ENCODE data around the gene MT1E.
"Not testable (repeated sequence)": the region's sequence is repeated elsewhere in the genome, so short reads cannot be mapped to it uniquely, and the experiment has no call there.

MT1E gene

DNA sequence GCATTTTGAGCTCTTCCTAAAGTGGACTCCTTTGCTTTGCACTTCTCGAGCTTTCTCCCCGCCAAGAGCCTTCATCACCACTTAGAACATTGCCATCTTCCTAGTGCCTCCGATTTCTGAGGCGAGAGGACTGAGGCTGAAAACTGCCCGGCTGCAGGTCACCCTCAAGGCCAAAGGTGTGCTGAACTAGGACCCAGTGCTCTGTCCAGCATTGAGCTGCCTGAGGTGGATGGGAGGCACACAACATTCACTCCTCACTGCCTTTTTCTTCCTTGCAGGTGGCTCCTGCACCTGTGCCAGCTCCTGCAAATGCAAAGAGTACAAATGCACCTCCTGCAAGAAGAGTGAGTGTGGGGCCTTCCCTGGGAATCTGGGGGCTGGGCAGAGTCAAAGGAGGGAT is 18.3 kb downstream of the MT1E start:
- no peak for DNase-seq (ENCODE audit: low read depth in 1 of 2, low spot score in 1 of 2)

DNA sequence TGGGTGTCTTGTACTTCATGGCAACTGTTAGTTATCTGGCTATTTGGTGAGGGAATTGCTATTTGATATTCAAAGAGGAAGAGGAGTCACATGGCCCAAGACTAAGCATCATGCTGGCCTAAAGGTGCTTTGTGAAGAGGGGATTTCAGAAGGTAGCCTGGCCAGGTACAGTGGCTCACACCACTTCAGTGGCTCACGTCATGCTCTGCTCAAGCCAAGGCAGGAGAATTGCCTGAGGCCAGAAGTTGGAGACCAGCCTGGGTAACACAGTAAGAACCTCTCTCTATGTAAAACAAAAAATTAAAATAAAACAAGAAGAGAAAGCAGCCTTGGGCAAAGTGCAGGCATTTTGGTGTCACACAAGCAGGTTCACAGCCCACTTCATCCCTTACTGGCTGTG is 19.7 kb downstream of the MT1E start:
- DNase-seq (ENCODE audit: low read depth in 1 of 2, low spot score in 1 of 2) = no peak

DNA sequence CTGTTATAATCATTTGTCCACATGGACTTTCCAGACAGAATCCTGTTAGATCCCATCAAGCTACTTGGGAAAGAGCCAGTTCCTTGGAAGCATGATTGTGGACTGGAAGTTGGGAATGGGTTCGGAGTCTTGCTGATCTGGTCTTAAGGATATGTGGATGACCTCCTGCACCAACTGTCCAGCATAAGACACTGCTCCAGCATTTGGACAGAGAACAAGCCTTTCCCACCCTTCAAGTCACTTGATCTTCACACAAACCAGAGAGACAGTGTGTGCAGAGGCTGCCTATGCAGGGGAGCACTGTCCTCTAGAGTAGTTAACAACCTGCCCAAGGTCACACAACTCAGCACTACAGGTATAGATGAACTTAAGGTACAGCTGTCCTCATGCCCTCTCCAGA is 20.3 kb downstream of the MT1E start:
- no peak for DNase-seq (ENCODE audit: low read depth in 1 of 2, low spot score in 1 of 2)

DNA sequence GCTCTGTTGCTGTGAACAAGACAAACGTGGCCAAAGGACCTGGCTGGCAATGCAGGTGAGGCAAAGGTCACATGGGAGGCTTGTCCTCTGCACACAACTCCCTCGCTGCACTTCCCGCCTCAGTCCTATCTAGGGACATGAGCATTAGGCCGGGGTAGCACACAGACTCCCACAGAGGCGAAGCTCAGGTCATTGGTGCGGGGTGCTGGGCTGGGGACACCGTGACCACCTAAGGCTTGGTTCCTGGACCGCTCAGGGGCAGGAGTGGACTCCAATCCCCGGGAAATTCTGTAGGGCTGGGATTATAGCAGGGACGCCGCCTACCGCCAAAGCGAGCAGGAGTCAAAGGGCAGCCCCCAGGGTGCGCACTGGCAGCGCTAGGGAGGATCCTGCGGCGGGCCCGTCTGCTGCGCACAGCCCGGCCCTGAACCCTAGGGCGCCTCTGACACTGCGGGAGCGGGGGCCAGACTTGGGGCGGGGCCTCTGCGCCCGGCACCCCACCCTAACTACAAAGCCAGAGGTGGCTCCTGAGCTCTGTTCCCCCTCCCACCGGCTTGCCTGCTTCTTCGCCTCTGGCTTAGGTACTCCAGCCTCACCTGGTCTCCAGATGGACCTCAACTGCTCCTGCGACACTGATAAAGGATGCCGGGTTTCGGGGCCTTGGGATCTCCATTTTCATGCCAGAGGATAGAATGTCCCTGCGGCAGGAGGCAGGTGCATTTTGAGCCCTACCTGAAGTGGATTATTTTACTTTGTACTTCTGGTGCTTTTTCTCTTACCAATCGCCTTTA is 22.3 kb downstream of the MT1E start:
- no peak for DNase-seq (ENCODE audit: low read depth in 1 of 2, low spot score in 1 of 2)

DNA sequence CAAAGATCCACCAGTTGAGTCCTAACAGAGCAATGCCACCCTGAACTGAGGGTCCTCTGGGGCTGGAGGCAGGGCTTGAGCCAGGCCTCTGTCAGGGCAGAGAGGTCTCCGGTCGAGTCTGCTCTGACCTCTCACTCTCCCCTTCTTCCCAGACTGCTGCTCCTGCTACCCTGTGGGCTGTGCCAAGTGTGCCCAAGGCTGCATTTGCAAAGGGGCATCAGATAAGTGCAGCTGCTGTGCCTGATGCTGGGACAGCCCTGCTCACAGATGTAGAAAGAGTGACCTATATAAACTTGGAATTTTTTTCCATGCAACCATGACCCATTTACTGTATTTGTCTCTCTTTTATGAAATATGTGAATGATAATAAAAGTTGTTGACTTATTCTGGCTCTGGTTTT is 23.7 kb downstream of the MT1E start:
- DNase-seq (ENCODE audit: low read depth in 1 of 2, low spot score in 1 of 2) = no peak

DNA sequence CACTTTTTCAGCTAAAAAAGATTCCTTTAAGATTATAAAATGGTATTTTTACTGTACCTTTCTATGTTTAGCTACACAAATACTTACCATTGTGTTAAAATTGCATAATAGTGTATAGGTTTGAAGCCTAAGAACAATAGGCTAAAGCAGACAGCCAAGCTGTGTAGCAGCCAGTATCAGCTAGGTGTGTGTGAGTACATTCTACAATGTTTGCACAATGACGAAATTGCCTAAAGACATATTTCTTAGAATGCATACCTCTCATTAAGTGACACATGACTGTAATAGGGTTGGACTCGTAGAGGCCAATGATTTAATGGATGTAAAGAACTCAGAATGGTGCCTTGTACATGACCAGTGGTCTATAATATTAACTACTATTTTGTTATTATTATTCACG is 24.2 kb downstream of the MT1E start:
- no peak for DNase-seq (ENCODE audit: low read depth in 1 of 2, low spot score in 1 of 2)

DNA sequence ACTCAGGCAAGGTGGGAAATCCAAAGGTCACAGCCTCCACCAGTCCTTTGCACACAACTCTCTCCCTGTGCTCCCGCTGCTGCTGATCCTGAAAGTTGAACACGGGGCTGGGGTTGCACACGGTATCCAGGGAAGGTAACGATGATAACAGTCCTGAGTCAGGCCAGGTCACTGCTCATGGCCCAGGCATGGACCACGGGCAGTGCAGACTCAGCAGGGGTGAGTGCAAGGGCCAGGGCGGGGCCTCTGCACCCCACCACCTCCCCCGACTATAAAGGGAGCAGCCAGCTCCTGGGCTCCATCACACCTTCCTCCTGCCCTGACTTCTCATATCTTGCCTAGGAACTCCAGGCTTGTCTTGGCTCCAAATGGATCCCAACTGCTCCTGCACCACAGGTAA is 26.0 kb downstream of the MT1E start, which contains the start of gene MT1B:
Gene MT1B, plus strand, starts transcription at position 301 of the 400 bp plus-strand sequence. Its CDS starts 68 bp downstream, at position 369.
- DNase-seq (ENCODE audit: low read depth in 1 of 2, low spot score in 1 of 2) = no peak

DNA sequence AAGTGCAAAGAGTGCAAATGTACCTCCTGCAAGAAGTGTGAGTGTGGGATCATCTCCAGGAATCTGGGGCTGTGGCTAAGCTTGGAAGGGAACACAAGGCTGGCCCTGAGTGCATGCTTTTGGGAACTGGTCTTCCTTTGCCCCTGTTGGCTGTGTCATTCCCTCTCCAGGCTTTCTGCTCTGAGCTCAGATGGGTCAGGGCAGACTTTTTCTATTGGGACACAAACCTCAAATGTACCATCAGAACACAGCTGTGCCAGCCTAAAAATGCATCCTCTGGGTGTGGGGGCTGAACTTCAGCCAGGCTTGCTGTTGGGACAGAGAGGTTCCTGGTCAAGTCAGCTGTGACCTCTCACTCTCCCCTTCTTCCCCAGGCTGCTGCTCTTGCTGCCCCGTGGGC is 27.0 kb downstream of the MT1E start:
- no peak for DNase-seq (ENCODE audit: low read depth in 1 of 2, low spot score in 1 of 2)

DNA sequence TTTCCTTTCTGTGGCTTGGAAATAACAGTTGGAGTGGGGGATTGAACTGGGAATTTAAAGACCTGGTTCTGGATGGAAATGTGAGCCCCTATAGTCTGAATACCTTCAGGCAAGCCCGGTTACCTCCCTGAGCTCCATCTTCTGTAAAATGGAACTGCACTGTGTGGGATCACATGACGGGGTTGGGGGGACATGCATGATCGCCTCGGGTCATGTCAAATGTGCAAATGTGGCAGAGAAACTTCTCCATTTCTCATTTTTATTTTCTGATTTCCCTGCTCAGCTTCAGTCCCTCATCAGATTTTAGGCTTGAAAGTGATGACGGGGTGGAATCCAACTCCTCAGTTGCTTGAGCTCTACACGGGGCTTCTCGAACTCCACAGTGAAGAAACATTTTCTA is 27.6 kb downstream of the MT1E start:
- DNase-seq (ENCODE audit: low read depth in 1 of 2, low spot score in 1 of 2) = no peak

DNA sequence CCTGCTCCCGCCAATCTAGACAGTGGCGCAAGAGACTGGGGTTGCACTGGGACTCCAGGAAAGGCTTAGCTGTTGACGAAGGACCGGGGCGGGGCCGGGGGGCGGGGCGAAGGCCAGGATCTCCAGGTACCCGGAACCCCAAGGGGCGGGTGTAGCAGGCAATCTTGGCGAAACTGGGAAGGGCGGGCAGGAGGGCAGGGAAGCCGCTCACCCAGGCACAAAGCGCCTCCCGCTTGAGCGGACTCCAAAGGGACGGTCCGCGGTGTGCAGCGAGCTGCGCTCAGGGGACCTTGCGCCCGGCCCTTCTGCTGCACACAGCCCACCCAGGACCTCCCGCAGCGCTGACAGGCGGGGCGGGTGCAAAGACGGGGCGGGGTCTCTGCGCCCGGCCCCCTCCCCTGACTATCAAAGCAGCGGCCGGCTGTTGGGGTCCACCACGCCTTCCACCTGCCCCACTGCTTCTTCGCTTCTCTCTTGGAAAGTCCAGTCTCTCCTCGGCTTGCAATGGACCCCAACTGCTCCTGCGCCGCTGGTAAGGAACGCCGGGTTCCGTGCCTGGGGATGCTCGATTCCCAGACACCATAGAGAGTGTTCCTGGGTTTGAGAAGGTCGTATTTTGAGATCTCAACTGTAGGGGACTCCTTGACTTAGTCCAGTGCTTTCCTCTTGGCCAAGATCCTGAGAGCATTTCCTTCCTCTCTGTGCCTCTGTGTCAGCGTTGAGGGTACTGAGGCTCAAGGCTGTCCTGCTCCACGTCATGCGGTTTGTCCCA is 32.2 kb downstream of the MT1E start, which contains the start of gene MT1F:
Gene MT1F, plus strand, starts transcription at position 405 of the 772 bp plus-strand sequence. Its CDS starts 100 bp downstream, at position 505.
- peak; percentile 48 to 49 for DNase-seq (ENCODE audit: low read depth in 1 of 2, low spot score in 1 of 2)

DNA sequence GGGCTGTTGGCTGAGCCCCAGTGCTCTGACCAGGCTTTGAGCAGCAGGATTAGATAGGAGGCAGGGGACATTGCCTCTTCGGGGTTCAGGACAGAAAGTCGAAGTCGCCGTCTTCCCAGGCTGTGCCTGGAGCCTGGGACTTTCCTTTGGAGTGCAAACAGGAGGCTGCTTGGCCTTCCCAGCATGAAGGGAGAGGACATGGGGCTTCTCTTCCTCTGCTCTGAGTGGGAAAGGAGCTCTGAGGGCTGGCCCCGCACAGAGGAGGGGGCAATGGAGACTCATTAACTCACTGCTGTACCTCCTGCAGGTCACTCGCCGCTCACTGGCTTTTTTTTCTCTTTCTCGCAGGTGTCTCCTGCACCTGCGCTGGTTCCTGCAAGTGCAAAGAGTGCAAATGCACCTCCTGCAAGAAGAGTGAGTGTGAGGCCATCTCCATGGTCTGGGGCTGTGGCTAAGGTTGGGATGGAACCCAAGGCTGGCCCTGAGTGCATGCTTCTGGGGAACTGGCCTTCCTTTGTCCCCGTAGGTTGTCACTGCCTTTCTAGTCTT is 32.8 kb downstream of the MT1E start:
- DNase-seq (ENCODE audit: low read depth in 1 of 2, low spot score in 1 of 2) = no peak

DNA sequence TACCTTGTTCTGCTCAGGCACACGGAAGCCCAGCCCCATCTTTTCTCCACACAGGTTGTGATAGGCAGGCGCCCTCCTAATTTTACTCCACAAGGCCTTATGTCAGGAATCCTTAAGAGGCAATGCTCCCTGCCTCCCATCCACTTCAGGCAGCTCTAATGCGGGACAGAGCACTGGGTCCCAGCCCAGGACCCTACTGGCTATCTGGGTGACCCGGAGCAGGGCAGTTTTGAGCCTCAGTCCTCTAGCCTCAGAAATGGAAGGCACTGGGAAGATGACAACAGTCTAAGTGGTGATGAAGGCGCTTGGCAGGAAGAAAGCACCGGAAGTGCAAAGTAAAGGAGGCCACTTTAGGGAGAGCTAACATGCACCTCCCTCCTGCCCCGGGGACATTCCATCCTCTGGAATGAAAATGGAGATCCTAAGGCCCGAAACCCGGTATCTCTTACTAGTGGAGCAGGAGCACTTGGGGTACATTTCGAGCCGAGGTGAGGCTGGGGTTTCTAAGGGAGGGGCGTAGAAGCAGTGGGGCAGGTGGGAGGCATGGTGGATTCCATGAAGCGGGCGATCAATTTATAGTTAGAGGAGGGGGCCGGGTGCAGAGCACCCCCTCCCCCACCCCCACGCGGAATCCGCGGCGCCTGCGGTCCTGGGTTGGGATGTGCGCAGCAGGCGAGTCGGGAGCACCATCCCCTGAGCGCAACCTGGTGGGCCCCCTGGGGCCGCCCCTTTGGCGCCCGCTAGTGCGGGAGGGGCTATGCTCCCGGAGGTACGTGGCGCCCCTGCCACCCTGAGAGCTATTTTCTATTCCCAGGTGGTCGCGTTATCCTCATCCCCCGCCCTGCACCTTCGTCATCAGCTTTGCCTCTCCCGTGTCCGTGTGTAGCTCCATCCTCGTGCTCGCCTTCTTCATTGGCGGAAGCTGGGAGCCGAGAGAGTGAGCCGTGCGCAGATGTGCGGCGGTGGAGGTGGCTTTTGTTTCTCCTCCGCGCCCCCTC is 37.1 kb downstream of the MT1E start:
- peak in 1 of 2 donors; percentile 13 for DNase-seq (ENCODE audit: low read depth in 1 of 2, low spot score in 1 of 2)

DNA sequence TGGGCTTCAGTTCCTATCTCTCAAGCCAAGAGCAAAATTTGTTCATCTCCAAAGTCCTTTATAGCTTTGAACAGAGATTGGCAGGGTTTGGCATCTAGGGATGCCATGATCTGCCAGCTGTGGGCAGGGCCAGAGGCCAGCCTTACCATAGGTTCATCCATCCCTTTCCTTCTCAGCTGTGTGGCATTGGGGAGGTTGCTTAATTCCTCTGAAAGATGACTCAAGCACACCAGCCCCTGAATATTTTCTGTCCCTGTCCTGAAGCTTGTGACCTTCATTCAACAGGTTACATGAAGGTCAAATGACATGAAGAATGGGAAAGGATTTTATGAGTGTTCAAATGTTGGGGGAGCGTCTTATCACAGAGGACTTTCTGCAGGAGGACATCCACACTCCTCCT is 38.9 kb downstream of the MT1E start:
- DNase-seq (ENCODE audit: low read depth in 1 of 2, low spot score in 1 of 2) = no peak

DNA sequence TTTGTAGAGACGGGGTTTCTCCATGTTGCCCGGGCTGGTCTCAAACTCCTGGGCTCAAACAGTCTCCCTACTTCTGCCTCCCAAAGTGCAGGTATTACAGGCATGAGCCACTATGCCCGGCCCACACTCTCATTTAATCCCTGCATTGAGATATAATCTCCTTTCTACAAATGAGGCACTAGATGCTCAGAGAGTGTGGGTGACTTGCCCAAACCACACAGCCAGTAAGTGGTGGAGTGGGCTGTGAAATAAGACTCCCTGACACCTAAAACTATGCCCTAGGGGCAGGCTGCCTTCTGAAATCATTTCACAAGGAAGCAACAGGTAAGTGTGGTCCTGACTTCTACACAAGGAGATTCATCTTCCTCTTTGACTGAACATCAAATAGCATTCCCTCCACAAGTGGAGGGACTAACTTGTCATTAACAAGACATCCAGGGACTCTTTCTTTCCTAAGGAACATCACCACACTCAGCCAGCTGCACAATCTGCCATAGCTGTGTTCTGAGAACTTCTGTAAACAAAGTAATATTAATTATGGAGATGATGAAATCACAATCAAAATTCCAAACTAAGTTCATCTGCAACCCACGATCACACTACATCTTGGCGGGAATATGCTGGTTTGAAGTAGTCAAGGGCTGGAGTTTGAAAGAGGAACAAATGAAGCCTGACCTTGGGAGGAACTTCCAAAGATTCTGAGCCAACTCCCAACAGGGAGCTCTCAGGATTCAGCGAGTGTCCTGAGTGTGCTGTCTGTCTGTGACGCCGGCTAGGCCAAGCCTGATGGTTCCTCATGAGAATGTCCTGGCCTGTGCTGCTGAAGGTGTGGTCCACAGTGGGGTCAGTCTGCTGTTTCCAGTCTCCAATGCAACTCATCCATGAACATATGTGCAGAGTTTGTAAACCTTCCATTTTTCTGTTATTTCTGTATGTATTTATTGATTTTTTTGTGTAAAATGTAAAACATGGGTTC is 40.0 kb downstream of the MT1E start:
- DNase-seq (ENCODE audit: low read depth in 1 of 2, low spot score in 1 of 2) = not testable (repeated sequence)

DNA sequence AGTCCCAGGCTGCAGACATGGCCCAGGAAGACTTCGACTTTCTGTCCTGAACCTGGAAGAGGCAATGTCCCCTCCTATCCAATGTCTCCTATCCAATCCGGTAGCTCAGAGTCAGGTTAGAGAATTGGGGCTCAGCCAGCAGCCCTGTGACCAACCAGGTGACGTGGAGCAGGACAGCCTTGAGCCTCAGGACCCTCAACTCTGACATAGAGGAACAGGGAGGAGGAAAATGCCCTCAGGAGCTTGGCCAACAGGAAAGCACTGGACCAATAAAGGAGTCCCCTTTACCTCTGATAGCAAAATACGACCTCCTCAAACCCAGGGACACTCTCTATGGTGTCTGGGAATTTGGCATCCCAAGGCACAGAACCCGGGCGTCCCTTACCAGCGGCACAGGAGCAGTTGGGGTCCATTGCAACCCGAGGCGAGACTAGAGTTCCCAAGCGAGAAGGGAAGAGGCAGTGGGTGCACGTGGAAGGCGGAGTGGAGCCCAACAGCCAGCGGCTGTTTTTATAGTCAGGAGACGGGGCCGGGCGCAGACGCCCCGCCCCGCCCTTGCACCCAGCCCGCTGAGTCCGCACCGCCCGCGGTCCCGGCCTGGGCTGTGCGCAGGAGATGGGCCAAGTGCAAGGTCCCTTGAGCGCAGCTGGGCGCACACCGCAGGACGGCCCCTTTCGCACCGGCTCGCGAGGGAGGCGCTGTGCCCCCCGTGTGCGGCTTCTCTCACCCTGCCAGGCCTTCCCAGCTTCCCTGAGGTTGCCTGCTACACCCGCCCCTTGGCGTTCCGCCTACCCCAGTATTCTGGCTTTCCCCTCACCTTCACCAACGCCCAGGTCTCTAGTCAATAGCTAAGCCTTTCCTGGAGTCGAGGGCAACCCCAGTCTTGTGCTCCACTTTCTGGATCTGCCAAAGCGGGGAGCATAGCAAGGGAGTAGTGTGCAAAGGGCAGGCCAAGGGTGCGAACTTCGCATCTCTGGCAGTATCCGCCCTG is 42.3 kb downstream of the MT1E start, which contains the start of gene MT1G:
Gene MT1G, minus strand, starts transcription at position 485 of the 991 bp plus-strand sequence. Its CDS starts 72 bp downstream, at position 413.
- peak in 1 of 2 donors; percentile 9 for DNase-seq (ENCODE audit: low read depth in 1 of 2, low spot score in 1 of 2)

DNA sequence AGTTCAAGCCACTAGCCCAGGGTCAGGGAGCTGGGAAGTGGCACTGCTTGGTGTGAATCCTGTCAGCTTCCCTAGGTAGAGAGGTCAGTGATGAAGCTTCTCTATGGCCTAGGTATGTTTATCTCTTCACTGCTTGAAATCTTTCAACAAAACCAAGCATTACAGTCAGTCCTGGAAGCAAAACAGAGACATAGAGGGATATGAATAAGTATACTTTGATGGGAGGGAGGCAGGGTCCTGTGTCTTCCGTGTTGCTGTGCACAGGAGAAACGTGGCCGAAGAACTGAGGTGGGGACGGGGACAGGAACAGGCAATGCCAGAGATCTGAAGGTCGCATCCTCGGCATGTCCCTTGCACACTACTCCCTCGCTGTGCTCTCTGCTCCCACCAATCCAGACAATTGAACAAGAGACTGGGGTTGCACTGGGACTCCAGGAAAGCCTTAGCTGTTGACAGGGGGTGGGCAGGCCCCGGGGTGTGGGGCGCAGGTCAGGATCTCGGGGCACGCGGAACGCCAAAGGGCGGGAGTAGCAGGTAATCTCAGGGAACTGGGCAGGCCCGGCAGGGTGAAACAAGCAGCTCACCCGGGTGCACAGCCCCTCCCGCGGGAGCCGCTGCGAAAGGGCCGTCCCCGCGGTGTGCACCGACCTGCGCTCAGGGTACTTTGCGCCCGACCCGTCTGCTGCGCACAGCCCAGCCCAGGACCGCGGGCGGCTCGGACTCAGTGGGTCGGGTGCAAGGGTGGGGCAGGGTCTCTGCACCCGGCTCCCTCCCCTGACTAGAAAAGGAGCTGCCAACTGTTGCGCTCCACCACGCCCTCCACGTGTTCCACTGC is 43.6 kb downstream of the MT1E start, which contains the start of gene MT1H:
Gene MT1H, plus strand, starts transcription at position 810 of the 835 bp plus-strand sequence. CDS start 71 bp downstream, outside the sequence.
- DNase-seq (ENCODE audit: low read depth in 1 of 2, low spot score in 1 of 2) = no peak

Measured in activated CD4-positive, alpha-beta T cell treated with anti-CD3 and anti-CD28 coated beads, Interleukin-2, amount 50 U/mL, for 24 hours (primary cell).